Measurements from ENCODE around the gene NTMT1.
"Not testable (repeated sequence)": the region's sequence is repeated elsewhere in the genome, so short reads cannot be mapped to it uniquely, and the experiment has no call there.

Gene NTMT1

GRCh38 chr9:129655696-129656095 is 29.7 kb downstream of the NTMT1 start:
- DNase-seq, result no peak

DNA sequence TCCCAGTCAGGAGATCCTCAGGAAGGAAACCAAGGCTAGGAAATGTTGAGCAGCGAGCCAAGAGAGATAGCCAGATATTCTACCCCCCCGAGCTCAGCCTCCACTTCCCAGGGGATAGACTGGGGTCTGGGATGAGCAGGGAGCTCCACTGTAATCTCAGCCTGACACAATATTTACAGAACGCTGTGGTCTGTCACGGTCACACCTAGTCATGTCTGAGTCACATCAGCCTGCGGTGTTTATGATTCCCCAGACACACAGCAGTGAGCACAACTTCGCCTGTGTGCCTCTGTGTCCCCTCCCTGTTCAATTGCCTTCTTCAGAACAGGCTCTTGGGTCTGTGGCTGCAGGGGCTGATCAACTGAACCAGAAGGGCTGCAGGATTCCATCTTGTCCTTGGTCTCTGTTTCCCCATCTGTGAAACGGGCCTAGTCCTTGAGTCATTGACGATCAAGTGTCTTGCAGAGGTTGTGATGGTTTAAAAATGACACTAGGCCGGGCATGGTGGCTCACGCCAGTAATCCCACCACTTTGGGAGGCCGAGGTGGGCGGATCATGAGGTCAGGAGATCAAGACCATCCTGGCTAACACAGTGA is 30.9 kb downstream of the NTMT1 start:
- DNase-seq, result no peak

- DNase-seq, result no peak
Measured at GRCh38 chr9:129661029-129661428, 35.1 kb downstream of the NTMT1 start.

DNA sequence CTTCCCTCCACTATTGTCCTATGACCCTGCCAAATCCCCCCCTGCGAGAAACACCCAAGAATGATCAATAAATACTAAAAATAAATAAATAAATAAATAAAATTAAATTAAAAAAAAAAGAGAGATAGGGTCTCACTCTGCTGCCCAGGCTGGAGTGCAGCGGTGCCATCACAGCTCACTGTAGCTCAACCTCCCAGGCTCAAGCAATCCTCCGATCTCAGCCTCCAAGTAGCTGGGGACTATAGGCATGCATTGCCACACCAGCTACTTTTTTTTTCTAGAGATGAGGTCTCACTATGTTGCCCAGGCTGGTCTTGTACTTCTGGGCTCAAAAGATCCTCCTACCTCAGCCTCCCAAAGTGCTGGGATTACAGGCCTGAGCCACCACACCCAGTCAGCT is 36.3 kb downstream of the NTMT1 start:
- not testable (repeated sequence) for DNase-seq

DNA sequence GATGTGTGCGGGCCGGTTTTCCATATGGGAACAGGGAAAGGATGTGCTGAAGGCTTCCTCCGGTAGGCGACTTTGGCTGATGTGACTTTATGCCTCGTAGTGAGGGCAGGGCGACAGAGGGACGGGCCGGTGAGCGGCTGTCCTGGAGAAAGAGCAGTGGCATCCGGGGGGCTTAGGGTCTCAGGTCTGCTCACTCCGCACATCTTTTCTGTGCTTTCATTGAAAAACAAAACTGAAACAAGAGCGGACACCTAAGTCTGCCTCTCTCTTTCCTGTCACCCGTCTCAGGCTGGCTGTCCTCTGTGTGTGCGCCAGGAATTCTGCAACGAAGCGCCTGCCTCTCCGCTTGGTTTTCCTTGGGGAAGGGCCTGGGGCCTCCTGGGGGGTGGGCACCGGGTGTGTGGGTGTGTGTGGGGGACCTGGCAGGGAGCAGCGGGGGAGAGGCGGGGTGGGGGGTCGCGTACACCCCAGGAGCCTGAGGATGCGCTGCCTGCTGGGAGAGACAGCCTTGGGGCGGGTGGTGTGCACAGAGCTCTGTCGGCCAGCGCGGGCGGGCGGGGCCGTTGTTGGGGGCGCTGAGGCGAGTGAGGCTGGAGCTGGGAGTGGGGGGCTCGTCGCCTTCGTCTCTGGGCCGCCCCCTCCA is 38.9 kb downstream of the NTMT1 start:
- DNase-seq, result no peak

DNA sequence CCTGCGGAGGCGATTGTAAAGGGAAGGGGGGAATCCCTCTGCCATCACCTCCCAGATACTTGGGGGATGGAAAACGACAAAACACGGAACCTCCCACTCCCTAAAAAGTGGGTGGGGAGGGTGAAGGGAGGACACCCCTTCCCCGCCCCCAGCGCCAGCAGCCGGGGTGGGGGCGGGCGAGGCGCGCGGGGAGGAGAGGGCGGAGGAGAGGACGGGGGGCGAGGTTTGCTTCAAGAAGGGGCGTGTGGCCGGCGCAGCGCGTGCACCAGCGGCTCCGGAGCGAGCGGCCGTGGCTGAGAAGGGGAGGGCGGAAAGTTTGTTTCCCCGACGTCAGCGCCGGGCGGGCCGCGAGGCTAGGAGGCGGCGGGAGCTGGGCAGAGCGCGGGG is 39.4 kb downstream of the NTMT1 start, which contains the start of gene PRRX2:
Gene PRRX2, plus strand, starts transcription at position 259 of the 387 bp plus-strand sequence. CDS start 221 bp downstream, outside the sequence.
- no peak for DNase-seq

DNA sequence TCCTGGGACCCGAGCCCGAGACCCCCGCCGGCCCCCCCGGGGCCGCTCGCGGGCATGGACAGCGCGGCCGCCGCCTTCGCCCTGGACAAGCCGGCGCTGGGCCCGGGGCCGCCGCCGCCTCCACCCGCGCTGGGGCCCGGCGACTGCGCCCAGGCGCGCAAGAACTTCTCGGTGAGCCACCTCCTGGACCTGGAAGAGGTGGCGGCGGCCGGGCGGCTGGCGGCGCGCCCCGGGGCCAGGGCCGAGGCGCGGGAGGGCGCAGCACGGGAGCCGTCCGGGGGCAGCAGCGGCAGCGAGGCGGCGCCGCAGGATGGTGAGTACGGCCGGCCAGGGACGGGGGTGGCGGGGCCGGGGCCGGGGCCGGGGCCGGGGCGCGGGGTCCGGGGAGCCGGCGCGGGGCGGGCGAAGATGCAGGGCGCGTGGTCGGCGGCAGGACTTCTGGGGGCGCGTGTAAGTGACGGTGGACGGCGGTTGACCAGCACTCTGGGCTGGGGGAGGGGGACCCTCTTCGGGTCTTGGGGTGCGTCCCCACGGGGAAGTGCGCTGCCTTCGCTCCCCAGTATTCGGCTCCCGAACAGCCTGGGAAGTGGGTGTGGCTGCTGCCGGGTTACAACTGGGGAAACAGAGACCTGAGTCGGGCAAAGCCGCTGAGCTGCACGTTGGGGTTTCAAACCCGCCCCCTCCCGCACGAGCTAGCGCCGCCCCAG is 40.0 kb downstream of the NTMT1 start:
- no peak for DNase-seq

- no peak for DNase-seq
Measured at GRCh38 chr9:129666575-129666974, 40.6 kb downstream of the NTMT1 start.

GRCh38 chr9:129667378-129667777 is 41.4 kb downstream of the NTMT1 start:
- no peak for DNase-seq

DNA sequence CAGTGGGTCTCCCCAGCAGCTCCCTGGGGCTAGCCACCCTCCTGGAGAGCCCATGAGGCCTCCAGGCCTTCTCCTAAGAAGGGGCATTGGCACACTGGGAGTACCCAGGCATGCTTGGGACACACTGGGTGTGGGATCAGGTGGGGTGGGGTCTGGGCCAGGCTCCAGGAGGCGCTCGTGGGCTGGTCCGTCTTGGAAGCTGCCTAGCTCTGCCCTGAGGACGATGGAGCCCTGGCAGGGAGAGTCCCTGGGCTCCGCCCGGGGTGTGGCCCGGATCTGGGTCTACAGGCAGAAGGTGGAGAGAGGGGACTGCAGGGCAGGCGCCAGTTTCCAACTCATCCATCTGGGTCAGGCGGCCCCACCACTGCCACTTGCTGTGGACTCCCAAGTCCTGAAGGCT is 41.9 kb downstream of the NTMT1 start:
- no peak for DNase-seq

DNA sequence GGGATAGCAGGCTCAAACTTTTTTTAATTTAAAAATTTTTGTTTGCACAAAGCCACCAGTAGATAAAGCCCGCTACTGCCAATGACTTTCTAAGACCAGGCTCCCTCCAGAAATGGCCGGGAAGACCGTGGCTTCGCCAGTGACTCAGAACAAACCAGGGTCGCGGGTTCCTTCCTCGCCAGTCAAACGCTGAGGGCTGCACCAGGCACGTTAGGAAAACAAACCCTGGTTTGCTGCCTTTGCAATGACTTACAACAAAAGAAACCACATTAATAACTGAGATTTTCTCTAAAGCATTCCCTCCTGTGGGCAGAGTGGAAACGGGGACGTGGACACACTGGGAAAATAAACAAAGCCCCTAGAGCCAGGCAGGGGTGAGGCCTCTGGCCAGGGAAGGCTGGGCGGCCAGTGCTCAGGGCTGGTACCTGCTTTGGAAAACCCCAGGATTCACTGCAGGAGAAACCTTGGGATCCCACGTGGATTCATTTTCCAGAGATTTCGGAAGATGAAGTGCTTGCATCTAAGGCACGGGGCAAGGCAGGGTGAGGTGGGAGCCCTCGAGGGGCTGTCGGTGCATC is 43.3 kb downstream of the NTMT1 start:
- no peak for DNase-seq

GRCh38 chr9:129669946-129670345 is 44.0 kb downstream of the NTMT1 start:
- no peak for DNase-seq

- no peak for DNase-seq
Measured at GRCh38 chr9:129671065-129671464, 45.1 kb downstream of the NTMT1 start.

GRCh38 chr9:129671519-129671918 is 45.6 kb downstream of the NTMT1 start:
- DNase-seq, result no peak

DNA sequence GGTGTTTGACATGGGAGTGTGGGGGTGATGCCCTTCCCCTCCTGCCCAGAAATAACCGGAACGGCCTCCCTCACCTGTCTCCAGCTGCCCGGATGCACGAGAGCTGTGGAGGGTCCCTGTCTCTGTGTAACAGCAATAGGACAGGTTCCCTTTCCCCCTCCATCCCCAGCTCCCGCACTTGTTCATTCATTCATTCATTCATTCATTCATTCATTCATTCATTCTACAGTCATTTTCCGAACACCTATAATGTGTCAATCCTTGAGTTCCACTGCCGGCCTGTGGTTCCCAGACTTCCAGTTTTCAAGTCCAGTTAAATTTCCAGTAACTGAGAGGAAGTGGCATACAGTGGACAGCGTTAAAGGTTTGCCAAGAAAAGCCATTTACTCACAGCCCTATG is 46.7 kb downstream of the NTMT1 start:
- DNase-seq, result no peak

- DNase-seq, result no peak
Measured at GRCh38 chr9:129673602-129674001, 47.6 kb downstream of the NTMT1 start.

- no peak for DNase-seq
Measured at GRCh38 chr9:129674229-129674628, 48.3 kb downstream of the NTMT1 start.

GRCh38 chr9:129675620-129676019 is 49.7 kb downstream of the NTMT1 start:
- DNase-seq, result no peak

DNA sequence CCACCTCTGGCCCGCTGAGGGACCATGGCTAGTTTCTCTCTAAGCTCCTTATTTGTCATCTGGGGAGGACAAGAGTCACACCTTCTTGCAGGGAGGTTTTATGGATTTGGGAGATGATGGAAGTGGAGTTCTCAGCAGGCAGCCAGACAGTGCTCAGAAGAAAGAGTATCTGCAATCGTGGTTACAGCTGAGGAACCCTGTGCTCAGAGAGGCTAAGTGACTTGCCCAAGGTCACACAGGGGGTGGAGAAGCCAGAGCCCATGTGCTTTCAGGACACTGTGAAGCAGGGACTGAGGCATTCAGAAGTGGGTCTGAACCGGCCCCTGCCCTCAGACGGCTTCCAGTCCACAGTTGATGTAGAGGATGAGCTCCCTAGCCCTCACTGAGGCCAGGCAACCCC is 50.3 kb downstream of the NTMT1 start:
- DNase-seq, result no peak

DNA sequence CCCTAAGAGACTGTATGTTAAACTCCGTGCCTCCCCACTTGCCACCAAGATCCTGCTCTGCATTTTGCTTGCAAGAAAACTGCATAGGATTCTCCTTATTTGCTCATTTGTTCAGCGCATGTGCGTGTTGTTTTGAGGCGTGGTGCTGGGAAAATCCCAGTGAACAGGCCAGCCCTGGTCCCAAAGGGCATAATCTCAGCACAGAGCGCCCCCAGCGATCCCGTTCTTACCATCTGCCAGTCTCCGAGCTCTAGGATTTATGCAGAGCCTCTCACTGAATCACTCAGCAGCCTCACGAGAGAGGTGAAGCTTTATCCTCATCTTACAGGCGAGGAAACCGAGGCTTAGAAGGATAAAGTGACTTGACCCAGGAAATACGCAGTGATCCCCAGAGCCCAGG is 51.0 kb downstream of the NTMT1 start:
- no peak for DNase-seq

- DNase-seq, result no peak
Measured at GRCh38 chr9:129677456-129677855, 51.5 kb downstream of the NTMT1 start.

GRCh38 chr9:129678844-129679243 is 52.9 kb downstream of the NTMT1 start:
- no peak for DNase-seq

GRCh38 chr9:129679537-129679936 is 53.6 kb downstream of the NTMT1 start:
- DNase-seq, result no peak

GRCh38 chr9:129681924-129682323 is 56.0 kb downstream of the NTMT1 start:
- no peak for DNase-seq

Data from NCI-H1092 treated with DMSO at 0.1 percent for 48 hours (cell line).